ENCODE data around the gene TTC23.

GRCh38 chr15:99273801-99274200 lies 24.4 kb upstream of the TTC23 start:
- TF ChIP-seq FOXM1 (IDR thresholded peaks at IDR 0.05; ENCODE audit: borderline replicate concordance) (no peak), ARNT (IDR thresholded peaks at IDR 0.05) (no peak), FOXA1 (IDR thresholded peaks at IDR 0.05) (no peak)

All from HEK293T (cell line).